ENCODE results near the gene OSBP2. TPM values are rescaled to one million over a fixed set of nuclear protein-coding genes. Genes with fewer than 3 reads are reported as not detected.

The OSBP2 gene, protein sequence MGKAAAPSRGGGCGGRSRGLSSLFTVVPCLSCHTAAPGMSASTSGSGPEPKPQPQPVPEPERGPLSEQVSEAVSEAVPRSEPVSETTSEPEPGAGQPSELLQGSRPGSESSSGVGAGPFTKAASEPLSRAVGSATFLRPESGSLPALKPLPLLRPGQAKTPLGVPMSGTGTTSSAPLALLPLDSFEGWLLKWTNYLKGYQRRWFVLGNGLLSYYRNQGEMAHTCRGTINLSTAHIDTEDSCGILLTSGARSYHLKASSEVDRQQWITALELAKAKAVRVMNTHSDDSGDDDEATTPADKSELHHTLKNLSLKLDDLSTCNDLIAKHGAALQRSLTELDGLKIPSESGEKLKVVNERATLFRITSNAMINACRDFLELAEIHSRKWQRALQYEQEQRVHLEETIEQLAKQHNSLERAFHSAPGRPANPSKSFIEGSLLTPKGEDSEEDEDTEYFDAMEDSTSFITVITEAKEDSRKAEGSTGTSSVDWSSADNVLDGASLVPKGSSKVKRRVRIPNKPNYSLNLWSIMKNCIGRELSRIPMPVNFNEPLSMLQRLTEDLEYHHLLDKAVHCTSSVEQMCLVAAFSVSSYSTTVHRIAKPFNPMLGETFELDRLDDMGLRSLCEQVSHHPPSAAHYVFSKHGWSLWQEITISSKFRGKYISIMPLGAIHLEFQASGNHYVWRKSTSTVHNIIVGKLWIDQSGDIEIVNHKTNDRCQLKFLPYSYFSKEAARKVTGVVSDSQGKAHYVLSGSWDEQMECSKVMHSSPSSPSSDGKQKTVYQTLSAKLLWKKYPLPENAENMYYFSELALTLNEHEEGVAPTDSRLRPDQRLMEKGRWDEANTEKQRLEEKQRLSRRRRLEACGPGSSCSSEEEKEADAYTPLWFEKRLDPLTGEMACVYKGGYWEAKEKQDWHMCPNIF
- 22.2 TPM for total RNA-seq
- long read RNA-seq, full-length matches to known transcripts, result 32 of 57 reads
- long read RNA-seq, partial matches to known transcripts, result 7 of 57 reads
- long read RNA-seq, other reads (novel, unspliced or antisense), result 18 of 57 reads

DNA sequence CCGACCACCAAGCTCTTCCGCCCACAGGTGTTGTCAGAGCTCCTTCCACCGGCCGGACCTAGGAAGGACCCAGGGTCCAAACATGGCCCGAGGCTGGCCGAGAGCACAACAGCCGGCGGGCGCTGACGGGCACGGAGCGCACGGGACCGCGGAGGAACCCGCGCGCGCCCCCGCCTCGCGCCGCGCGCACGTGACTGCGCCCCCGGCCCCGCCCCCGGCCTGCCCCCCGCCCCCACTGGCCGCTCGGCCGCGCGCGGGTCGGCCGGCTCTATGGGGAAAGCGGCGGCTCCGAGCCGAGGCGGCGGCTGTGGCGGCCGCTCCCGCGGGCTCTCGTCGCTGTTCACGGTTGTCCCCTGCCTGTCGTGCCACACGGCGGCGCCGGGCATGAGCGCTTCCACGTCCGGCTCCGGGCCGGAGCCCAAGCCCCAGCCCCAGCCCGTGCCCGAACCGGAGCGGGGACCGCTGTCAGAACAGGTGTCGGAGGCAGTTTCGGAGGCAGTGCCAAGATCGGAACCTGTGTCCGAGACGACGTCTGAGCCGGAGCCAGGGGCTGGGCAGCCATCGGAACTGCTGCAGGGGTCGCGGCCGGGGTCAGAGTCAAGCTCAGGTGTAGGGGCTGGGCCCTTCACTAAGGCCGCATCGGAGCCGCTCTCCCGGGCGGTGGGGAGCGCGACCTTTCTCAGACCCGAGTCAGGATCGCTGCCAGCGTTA is at the start of gene OSBP2:
OSBP2 (plus strand) TSS at position 235 of the 711 bp plus-strand sequence; CDS start at position 271, 36 bp downstream.
- intact Hi-C loops (cut with micrococcal nuclease), result no loop called here
- TF ChIP-seq, protein P1, sequence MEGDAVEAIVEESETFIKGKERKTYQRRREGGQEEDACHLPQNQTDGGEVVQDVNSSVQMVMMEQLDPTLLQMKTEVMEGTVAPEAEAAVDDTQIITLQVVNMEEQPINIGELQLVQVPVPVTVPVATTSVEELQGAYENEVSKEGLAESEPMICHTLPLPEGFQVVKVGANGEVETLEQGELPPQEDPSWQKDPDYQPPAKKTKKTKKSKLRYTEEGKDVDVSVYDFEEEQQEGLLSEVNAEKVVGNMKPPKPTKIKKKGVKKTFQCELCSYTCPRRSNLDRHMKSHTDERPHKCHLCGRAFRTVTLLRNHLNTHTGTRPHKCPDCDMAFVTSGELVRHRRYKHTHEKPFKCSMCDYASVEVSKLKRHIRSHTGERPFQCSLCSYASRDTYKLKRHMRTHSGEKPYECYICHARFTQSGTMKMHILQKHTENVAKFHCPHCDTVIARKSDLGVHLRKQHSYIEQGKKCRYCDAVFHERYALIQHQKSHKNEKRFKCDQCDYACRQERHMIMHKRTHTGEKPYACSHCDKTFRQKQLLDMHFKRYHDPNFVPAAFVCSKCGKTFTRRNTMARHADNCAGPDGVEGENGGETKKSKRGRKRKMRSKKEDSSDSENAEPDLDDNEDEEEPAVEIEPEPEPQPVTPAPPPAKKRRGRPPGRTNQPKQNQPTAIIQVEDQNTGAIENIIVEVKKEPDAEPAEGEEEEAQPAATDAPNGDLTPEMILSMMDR (IDR thresholded peaks at IDR 0.05; ENCODE audit: borderline replicate concordance), result peak; percentile 18
- DNase-seq, result peak; percentile 27

DNA sequence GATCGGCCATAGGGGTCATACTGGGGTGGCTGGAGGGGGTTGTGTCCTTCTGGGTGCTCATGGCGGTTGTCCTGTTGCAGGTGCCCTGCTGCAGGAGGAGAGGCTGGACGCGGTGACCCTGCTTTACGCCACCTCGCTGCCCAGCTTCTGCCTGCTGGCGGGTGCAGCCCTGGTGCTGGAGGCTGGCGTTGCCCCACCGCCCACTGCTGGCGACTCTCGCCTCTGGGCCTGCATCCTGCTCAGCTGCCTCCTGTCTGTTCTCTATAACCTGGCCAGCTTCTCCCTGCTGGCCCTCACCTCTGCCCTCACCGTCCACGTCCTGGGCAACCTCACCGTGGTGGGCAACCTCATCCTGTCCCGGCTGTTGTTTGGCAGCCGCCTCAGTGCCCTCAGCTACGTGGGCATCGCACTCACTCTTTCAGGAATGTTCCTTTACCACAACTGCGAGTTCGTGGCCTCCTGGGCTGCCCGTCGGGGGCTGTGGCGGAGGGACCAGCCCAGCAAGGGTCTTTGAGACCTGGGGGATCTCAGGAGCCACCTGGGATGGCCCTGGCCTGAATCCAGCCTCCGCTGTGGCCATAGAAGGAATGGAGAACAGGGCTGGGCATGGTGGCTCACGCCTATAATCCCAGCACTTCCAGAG is 48.0 kb upstream of the OSBP2 start:
- Histone ChIP-seq H3K27ac (replicated peaks) (no peak overlapping the region), H3K27me3 (ENCODE audit: low read depth) (no peaks in the 10 kb centered on the region), H3K4me1 (peaks cover 26% of the 10 kb centered on the region), H3K4me3 (no peak overlapping the region), H3K9me3 (replicated peaks) (no peaks in the 10 kb centered on the region), H3K36me3 (no peaks in the 10 kb centered on the region)
- intact Hi-C loops (cut with micrococcal nuclease), result no loop called here
- DNase-seq, result no peak
- TF ChIP-seq, protein P1 (IDR thresholded peaks at IDR 0.05; ENCODE audit: borderline replicate concordance), result no peak

More for the DNA sequence above, at the start of gene OSBP2:
- Histone ChIP-seq H3K4me3 (peak within 1 kb of the TSS; percentile 75), H3K4me1 (peaks cover 15% of the 10 kb centered on the region), H3K27ac (replicated peaks) (peak within 1 kb of the TSS; percentile 71), H3K9me3 (replicated peaks) (no peaks in the 10 kb centered on the region), H3K27me3 (ENCODE audit: low read depth) (peaks cover 18% of the 10 kb centered on the region), H3K36me3 (no peaks in the 10 kb centered on the region)

DNA sequence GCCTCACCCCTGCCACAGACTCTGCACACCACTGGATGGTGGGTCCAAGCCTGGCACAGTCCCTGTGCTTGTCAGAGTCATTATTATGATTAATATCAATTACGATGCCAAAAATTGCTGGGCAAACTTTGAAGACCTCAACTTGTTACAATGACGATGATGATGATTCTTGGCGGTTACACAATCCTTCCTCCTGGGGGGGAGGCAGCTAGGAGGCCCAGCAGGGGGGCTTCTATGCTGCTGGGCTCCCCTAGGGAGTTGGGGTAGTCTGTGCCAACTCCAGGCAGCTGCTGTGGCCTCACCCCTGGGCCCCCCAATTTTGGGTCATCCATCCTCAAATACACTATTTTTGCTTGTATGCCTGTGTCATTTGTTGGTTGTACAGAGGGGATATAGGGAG is 47.1 kb upstream of the OSBP2 start:
- no peak for DNase-seq
- no peaks in the 10 kb centered on the region for H3K9me3 ChIP-seq (replicated peaks)
- intact Hi-C loops (cut with micrococcal nuclease), result no loop called here

DNA sequence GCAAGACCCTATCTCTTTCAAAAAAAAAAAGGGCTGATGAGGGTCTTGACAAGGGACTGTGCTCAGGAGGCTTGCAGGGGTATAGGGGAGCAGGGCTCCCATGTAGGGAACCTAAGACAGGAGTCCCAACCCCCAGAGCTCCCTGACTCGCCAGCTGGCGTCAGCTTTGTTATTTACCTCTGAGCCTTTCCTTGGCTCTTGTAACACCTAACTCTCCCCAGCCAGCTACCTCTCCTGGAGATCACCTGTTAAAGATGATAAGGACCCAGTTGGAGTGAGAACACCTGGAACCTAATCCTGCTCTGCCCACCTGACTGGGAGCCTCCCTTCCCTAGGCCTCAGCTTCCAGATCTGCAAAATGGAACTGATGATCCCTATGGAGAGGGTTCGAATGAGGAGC is 45.8 kb upstream of the OSBP2 start:
- H3K27me3 ChIP-seq (ENCODE audit: low read depth), result no peaks in the 10 kb centered on the region
- H3K4me3 ChIP-seq, result no peak overlapping the region
- TF ChIP-seq, protein P1 (IDR thresholded peaks at IDR 0.05; ENCODE audit: borderline replicate concordance), result no peak
- DNase-seq, result no peak
- H3K36me3 ChIP-seq, result no peaks in the 10 kb centered on the region
- no peaks in the 10 kb centered on the region for H3K9me3 ChIP-seq (replicated peaks)
- H3K27ac ChIP-seq (replicated peaks), result no peak overlapping the region
- intact Hi-C loops (cut with micrococcal nuclease), result no loop called here
- H3K4me1 ChIP-seq, result peaks cover 11% of the 10 kb centered on the region

More for the DNA sequence above, 47.1 kb upstream of the OSBP2 start:
- TF ChIP-seq, protein P1 (IDR thresholded peaks at IDR 0.05; ENCODE audit: borderline replicate concordance), result no peak
- H3K36me3 ChIP-seq, result no peaks in the 10 kb centered on the region
- H3K4me1 ChIP-seq, result peaks cover 22% of the 10 kb centered on the region
- H3K27me3 ChIP-seq (ENCODE audit: low read depth), result no peaks in the 10 kb centered on the region
- H3K27ac ChIP-seq (replicated peaks), result no peak overlapping the region
- H3K4me3 ChIP-seq, result no peak overlapping the region

Measured in left ventricle myocardium inferior (tissue), 1 donor.